ENCODE results near the gene NPW.

GRCh38 chr16:2044541-2044940 lies 25.0 kb downstream of the NPW start:
- TF ChIP-seq POLR2A (IDR thresholded peaks at IDR 0.05) (no peak), CTCF (IDR thresholded peaks at IDR 0.05) (no peak)

All from heart left ventricle (tissue), 13 donors.